Measurements from ENCODE around the gene GAGE12H.
"Not testable (repeated sequence)": the region's sequence is repeated elsewhere in the genome, so short reads cannot be mapped to it uniquely, and the experiment has no call there.

GAGE12H gene

GRCh38 chrX:49579649-49580048, at the start of gene GAGE12H:
GAGE12H (plus strand) TSS chrX:49579949; CDS start chrX:49581104, 1,155 bp downstream.
- ATAC-seq, result not testable (repeated sequence)

GRCh38 chrX:49531877-49532276, 47.9 kb upstream of the GAGE12H start, which contains the start of gene GAGE12C:
GAGE12C (plus strand) TSS chrX:49532177; CDS start chrX:49533332, 1,155 bp downstream.
- ATAC-seq, result not testable (repeated sequence)

GRCh38 chrX:49541433-49541832, 38.3 kb upstream of the GAGE12H start, which contains the start of gene GAGE12D:
GAGE12D (plus strand) TSS chrX:49541733; CDS start chrX:49542888, 1,155 bp downstream.
- not testable (repeated sequence) for ATAC-seq

GRCh38 chrX:49550989-49551388, 28.8 kb upstream of the GAGE12H start, which contains the start of gene GAGE12E:
GAGE12E (plus strand) TSS chrX:49551289; CDS start chrX:49552444, 1,155 bp downstream.
- not testable (repeated sequence) for ATAC-seq

- not testable (repeated sequence) for ATAC-seq
These were observed 19.2 kb upstream of the GAGE12H start, which contains the start of gene GAGE12F for GRCh38 chrX:49560542-49560941. GAGE12F (plus strand) TSS chrX:49560842; CDS start chrX:49561997, 1,155 bp downstream.

GRCh38 chrX:49568728-49569127, 11.0 kb upstream of the GAGE12H start:
- not testable (repeated sequence) for ATAC-seq

- ATAC-seq, result not testable (repeated sequence)
These were observed 10.6 kb upstream of the GAGE12H start for GRCh38 chrX:49569152-49569551.

- not testable (repeated sequence) for ATAC-seq
These were observed 9.6 kb upstream of the GAGE12H start, which contains the start of gene GAGE12G for GRCh38 chrX:49570100-49570499. GAGE12G (plus strand) TSS chrX:49570400; CDS start chrX:49571555, 1,155 bp downstream.

- ATAC-seq, result not testable (repeated sequence)
These were observed 9.4 kb downstream of the GAGE12H start, which contains the start of gene GAGE2A for GRCh38 chrX:49589196-49589595. GAGE2A (plus strand) TSS chrX:49589496; CDS start chrX:49590651, 1,155 bp downstream.

- ATAC-seq, result not testable (repeated sequence)
These were observed 10.2 kb downstream of the GAGE12H start for GRCh38 chrX:49589769-49590478.

- not testable (repeated sequence) for ATAC-seq
These were observed 10.7 kb downstream of the GAGE12H start for GRCh38 chrX:49590488-49590887.

- ATAC-seq, result not testable (repeated sequence)
These were observed 19.0 kb downstream of the GAGE12H start, which contains the start of gene GAGE1 for GRCh38 chrX:49598720-49599119. GAGE1 (plus strand) TSS chrX:49599020; CDS start chrX:49600175, 1,155 bp downstream.

GRCh38 chrX:49610718-49611310, 31.1 kb downstream of the GAGE12H start:
- ATAC-seq, result no peak
- TF ChIP-seq ZFP30 (CRISPR knock-in tag; IDR thresholded peaks at IDR 0.05) (no peak), ARNTL (CRISPR knock-in tag; IDR thresholded peaks at IDR 0.05; ENCODE audit: borderline replicate concordance, low read depth) (no peak), CSDC2 (CRISPR knock-in tag; IDR thresholded peaks at IDR 0.05) (no peak), ISL1 (CRISPR knock-in tag; IDR thresholded peaks at IDR 0.05) (no peak), ZC3H10 (CRISPR knock-in tag; IDR thresholded peaks at IDR 0.05) (no peak), ZFP3 (CRISPR knock-in tag; IDR thresholded peaks at IDR 0.05) (no peak), BACH2 (CRISPR knock-in tag; IDR thresholded peaks at IDR 0.05; ENCODE audit: borderline replicate concordance) (no peak), ZNF565 (CRISPR knock-in tag; conservative IDR thresholded peaks at IDR 0.05; ENCODE audit: low read depth) (no peak), SNAI2 (CRISPR knock-in tag; IDR thresholded peaks at IDR 0.05) (no peak), TCF4 (CRISPR knock-in tag; IDR thresholded peaks at IDR 0.05; ENCODE audit: borderline replicate concordance) (no peak), GLIS3 (CRISPR knock-in tag; IDR thresholded peaks at IDR 0.05) (no peak), ZNF8 (CRISPR knock-in tag; IDR thresholded peaks at IDR 0.05) (no peak), ZNF70 (CRISPR knock-in tag; IDR thresholded peaks at IDR 0.05) (no peak), RARB (CRISPR knock-in tag; IDR thresholded peaks at IDR 0.05) (no peak), ESRRG (CRISPR knock-in tag; IDR thresholded peaks at IDR 0.05) (no peak), TSHZ2 (CRISPR knock-in tag; IDR thresholded peaks at IDR 0.05) (no peak), OSR1 (CRISPR knock-in tag; IDR thresholded peaks at IDR 0.05) (no peak), TOX (CRISPR knock-in tag; IDR thresholded peaks at IDR 0.05; ENCODE audit: borderline replicate concordance) (no peak)
